ENCODE results near the gene TVP23A.

DNA sequence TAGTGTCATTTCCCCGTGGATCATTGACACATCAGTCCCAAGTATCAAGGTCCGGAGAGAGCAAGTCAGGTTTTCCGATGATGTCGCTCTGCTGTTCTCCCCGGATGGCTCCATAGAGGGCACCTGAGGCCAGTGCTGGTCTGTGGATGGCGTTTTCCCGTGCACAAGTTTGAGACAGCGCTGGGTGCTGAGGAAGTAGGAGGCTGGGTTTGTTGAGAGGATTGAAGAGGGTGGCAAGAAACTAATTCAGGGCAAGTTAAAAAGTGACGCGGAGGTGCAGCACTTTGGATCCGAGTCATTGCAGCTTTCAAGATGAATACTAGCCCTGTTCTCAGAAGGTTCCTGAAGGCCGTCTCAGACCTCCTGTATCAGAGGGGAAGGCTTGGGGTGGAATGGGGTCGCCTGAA, 67.3 kb downstream of the TVP23A start:
- TF ChIP-seq, protein P1, sequence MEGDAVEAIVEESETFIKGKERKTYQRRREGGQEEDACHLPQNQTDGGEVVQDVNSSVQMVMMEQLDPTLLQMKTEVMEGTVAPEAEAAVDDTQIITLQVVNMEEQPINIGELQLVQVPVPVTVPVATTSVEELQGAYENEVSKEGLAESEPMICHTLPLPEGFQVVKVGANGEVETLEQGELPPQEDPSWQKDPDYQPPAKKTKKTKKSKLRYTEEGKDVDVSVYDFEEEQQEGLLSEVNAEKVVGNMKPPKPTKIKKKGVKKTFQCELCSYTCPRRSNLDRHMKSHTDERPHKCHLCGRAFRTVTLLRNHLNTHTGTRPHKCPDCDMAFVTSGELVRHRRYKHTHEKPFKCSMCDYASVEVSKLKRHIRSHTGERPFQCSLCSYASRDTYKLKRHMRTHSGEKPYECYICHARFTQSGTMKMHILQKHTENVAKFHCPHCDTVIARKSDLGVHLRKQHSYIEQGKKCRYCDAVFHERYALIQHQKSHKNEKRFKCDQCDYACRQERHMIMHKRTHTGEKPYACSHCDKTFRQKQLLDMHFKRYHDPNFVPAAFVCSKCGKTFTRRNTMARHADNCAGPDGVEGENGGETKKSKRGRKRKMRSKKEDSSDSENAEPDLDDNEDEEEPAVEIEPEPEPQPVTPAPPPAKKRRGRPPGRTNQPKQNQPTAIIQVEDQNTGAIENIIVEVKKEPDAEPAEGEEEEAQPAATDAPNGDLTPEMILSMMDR (IDR thresholded peaks at IDR 0.05 in 4 of 5, conservative IDR thresholded peaks at IDR 0.05 in 1 of 5) = no peak
- no peak for TF ChIP-seq POLR2A (IDR thresholded peaks at IDR 0.05)

Measured in gastrocnemius medialis (tissue), 4 donors.